Activated naive CD8-positive, alpha-beta T cell treated with anti-CD3 and anti-CD28 coated beads, Interleukin-2, amount 50 U/mL, for 24 hours (primary cell): ENCODE results near the gene PPDPF.

Experiments used
- ATAC-seq: fragments of 150-1000 bp; cut with Tn5 transposase; one replicate; pipeline ENCODE4 v1.10.0; 2021
- DNase-seq: peaks from one replicate; pipeline ENCODE4 v3.0.0; 2021
- H3K27ac Mint-ChIP-seq: one replicate; pipeline ENCODE4 v1.8.0; 2021; ENCODE audit warnings: mild to moderate bottlenecking, mixed read lengths
- H3K27me3 Mint-ChIP-seq: one replicate; pipeline ENCODE4 v1.8.0; 2021; ENCODE audit warnings: mixed read lengths
- H3K36me3 Mint-ChIP-seq: one replicate; pipeline ENCODE4 v1.8.0; 2021; ENCODE audit warnings: low read depth, mixed read lengths
- H3K4me1 Mint-ChIP-seq: one replicate; pipeline ENCODE4 v1.8.0; 2021; ENCODE audit warnings: mixed read lengths
- H3K4me3 Mint-ChIP-seq: one replicate; pipeline ENCODE4 v1.8.0; 2021; ENCODE audit warnings: mild to moderate bottlenecking, moderate library complexity, mixed read lengths
- H3K9me3 Mint-ChIP-seq: one replicate; pipeline ENCODE4 v1.8.0; 2021; ENCODE audit warnings: mixed read lengths

The PPDPF gene

DNA sequence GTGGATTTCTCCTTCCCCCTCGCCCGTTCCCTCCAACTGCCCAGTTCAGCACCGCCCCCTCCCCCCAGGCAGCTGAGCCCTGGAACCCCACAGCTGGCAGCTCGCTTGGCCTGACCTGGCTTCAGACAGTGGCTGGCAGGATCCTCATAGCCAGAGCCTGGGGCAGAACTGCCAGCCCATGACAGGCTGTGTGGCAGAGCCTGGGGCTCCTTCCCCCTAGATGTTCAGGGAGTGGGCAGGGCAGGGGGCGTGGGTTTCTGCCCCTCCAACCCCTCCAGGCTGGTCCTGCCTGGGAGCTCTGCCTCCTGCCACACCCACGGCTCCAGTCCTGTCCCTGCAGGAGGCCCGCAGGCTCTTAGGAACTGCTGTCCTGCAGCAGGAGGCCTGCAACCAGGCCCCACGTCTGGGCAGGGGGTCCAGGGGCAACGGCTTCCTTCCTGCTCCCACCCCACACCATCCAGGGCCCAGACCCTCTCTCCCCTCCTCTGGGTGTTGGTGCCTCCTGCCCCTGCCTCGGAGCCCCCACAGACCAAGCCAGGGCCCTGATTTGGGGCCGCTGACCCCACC lies 38.5 kb upstream of the PPDPF start:
- H3K4me1 Mint-ChIP-seq = peaks cover 3% of the 10 kb centered on the region
- no peaks in the 10 kb centered on the region for H3K36me3 Mint-ChIP-seq
- DNase-seq (no peak), ATAC-seq (no peak)
- H3K4me3 Mint-ChIP-seq = no peak overlapping the region
- no peak overlapping the region for H3K27ac Mint-ChIP-seq
- H3K27me3 Mint-ChIP-seq = peaks cover 34% of the 10 kb centered on the region
- no peaks in the 10 kb centered on the region for H3K9me3 Mint-ChIP-seq

DNA sequence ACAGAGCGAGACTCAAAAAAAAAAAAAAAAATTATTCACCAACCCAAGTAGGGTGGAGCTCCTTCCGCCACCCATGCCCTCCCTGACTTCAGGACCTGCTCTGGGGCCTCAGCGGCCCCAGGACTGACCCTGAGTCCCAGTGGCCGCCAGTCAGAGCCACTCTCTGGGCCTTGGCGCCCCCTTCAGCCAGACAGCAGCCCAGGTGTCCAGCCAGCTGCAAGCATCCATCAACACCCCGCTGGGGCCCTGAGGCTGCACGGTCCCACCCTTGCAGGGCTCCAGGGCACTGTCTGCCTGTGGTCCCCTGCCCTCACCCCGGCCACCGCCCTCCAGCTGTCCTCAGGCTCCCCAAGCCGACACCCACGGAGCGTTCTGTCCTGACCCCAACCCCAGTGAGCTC lies 36.7 kb upstream of the PPDPF start:
- Mint-ChIP-seq H3K27me3 (peaks cover 32% of the 10 kb centered on the region), H3K4me3 (no peak overlapping the region), H3K9me3 (no peaks in the 10 kb centered on the region), H3K27ac (no peak overlapping the region), H3K36me3 (no peaks in the 10 kb centered on the region), H3K4me1 (peaks cover 3% of the 10 kb centered on the region)
- DNase-seq = no peak
- ATAC-seq = no peak

DNA sequence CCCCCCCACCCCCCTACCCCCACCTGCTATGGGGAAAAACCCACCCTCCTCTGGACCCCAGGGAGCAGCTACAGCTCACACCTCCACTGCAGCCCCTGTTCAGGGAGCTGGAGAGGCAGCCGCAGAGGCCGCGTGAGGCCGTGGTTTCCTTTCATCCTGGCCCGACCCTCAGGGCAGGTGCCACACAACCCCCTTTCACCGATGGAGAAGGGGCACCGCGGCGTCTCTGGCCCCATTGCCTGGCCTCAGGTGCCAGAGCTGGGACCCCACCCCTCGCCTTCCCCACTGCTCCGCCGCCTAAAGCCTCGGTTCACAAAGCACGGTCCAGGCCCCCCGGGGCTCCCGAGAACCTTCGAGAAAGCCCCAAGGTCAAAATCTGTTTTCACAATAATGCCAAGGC lies 36.3 kb upstream of the PPDPF start:
- no peak overlapping the region for H3K4me3 Mint-ChIP-seq
- no peak overlapping the region for H3K27ac Mint-ChIP-seq
- ATAC-seq = no peak
- peaks cover 34% of the 10 kb centered on the region for H3K27me3 Mint-ChIP-seq
- no peak for DNase-seq
- H3K9me3 Mint-ChIP-seq = no peaks in the 10 kb centered on the region
- no peaks in the 10 kb centered on the region for H3K36me3 Mint-ChIP-seq
- peaks cover 3% of the 10 kb centered on the region for H3K4me1 Mint-ChIP-seq

DNA sequence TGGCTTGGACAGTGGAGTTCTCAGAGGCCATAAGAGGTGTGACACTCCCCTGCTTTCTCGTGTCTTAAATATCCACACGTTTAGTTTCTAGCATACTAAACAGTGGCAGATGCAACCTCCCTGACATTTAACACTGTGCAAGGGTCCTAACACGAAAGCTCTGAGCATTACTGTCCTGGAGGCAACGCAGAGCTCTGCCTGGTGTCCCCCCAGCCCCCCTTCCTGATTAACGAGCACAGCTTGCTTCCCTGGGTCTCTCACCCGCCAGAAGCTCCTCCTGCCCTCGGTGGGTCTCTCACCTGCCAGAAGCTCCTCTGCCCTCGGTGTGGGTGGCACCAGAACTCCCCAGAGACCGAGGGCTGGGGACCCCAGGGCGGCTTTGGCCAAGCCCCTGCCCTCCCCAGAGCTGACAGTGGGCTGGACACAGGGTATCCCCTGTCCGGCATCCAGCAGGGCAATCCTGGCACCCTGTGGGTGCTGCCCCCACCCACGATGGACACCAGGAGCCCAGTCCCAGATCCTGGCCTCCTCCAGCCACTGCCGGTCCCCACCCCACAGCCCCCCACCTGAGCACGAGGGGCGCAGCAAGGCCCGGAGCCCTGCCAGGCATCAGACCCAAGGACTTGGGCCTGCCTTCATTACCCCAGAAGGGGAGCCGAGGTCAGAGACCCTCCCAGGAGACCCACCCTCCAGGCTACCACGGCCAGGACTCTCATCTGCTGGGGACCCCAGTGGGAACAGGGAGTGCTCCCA lies 35.7 kb upstream of the PPDPF start:
- ATAC-seq (no peak), DNase-seq (no peak)
- H3K4me3 Mint-ChIP-seq = no peak overlapping the region
- peaks cover 3% of the 10 kb centered on the region for H3K4me1 Mint-ChIP-seq
- H3K36me3 Mint-ChIP-seq = no peaks in the 10 kb centered on the region
- H3K27ac Mint-ChIP-seq = no peak overlapping the region
- peaks cover 36% of the 10 kb centered on the region for H3K27me3 Mint-ChIP-seq
- no peaks in the 10 kb centered on the region for H3K9me3 Mint-ChIP-seq

DNA sequence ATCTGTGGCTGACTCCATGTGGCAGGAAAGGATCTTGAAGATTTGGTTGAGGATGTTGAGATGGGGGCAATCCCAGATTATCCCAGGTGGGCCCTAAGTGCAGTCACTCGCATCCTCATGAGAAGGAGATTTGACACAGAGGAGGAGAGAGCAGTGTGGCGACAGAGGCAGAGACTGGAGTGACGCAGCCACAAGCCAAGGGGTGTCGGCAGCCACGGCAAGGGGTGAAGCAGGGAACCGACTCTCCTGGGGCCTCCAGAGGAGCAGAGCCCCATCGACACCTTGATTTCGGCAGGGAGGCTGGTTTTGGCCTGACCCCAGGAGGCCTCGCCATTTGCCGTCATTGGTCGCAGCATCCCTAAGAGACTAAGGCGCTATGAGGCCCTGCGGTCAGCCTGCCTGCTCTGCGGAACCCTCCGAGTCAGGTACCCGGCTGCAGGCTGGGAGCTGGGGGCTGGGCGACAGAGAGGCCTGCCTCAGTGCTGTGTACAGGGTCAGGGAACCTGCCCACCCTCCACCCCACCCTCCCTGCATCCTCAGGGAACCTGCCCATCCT lies 34.2 kb upstream of the PPDPF start:
- Mint-ChIP-seq H3K36me3 (no peaks in the 10 kb centered on the region), H3K4me3 (no peak overlapping the region), H3K9me3 (no peaks in the 10 kb centered on the region), H3K27me3 (peaks cover 36% of the 10 kb centered on the region), H3K27ac (no peak overlapping the region), H3K4me1 (peaks cover 3% of the 10 kb centered on the region)
- ATAC-seq (no peak), DNase-seq (no peak)

DNA sequence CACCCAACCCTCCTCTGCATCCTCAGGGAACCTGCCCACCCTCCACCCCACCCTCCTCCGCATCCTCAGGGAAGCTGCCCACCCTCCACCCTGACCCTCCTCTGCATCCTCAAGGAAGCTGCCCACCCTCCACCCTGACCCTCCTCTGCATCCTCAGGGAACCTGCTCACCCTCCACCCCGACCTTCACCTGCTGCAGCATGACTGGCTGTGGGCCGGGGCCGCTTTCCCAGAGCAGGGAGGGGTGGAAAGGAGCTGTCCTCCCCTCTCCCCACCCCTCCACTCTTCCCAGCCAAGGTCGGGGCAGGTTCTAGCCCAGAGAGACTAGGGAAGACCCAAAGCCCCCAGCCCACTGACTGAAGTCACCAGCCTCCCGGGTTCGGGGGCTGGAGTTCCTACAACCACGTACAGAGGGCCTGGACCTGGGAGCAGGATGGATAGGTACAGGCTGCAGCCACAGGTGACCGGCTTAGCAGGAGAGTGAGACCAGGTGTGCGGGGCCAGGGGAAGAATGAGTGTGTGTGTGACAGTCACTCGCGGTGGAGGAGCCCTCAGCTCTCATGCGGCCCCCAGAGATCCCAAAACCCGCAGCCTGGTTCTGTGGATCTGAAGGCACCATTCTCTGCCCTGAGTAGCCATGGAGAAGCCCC lies 33.3 kb upstream of the PPDPF start:
- Mint-ChIP-seq H3K27ac (no peak overlapping the region), H3K4me1 (peaks cover 3% of the 10 kb centered on the region), H3K4me3 (no peak overlapping the region), H3K27me3 (peaks cover 42% of the 10 kb centered on the region), H3K9me3 (peaks cover 3% of the 10 kb centered on the region), H3K36me3 (no peaks in the 10 kb centered on the region)
- DNase-seq (no peak), ATAC-seq (no peak)

DNA sequence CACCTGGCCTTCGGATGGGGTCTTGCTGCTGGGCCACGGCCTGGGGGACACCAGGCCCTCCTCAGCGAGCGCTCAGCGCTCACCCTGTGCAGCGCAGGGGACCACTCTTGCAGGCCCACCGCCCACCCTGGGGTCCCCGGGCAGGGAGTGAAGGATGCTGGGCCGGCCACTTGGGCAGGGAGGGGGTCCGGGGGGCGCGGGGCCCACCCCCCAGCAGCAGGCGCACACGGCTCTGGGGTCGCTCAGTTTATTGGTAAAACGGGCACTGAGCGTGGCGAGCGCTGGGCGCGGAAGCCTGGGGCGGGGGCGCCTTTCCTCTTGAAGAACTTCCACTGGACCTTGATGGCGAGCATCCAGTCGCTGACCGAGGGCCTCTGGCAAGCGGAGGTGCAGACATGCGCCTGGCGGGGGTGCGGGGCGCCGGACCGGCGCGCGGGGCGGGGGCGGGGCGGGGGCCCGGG lies 32.8 kb upstream of the PPDPF start:
- DNase-seq = no peak
- ATAC-seq = no peak
- peaks cover 38% of the 10 kb centered on the region for H3K27me3 Mint-ChIP-seq

DNA sequence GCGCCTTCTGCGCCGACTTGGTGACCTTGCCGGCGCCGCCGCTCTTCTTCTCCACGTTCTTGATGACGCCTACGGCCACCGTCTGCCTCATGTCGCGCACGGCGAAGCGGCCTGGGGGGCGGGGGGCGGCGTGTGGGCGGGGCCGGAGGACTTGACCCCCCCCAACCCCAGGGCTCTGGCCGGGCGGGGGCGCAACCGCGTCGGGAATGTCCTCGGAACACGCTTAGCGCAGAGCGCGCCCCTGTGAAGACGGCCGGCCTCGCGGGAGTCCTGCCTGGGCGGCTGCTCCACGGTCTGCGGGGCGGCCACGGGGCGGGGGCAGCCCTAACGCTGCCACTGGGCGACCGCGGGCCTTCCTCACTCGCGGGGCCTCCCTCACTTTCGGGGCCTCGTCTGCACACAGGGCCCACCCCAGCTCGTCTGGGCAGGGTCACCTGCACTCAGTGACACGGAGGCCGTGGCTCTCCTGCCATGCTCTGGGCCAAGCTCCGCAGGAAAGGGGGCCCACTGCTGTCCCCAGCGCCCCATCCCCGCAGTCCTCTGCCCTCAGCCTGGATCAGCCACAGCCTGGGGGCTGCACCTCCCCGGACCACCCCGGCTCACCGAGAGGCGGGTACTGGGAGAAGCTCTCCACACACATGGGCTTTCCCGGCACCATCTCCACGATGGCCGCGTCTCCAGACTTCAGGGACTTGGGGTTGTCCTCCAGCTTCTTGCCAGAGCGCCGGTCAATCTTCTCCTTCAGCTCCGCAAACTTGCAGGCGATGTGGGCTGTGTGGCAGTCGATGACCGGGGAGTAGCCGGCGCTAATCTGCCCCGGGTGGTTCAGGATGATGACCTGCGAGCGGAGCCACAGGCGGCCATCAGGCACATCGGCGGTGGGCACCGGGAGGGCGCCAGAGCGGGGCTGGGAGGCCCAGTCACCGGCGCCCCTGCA lies 32.0 kb upstream of the PPDPF start:
- no peak overlapping the region for H3K27ac Mint-ChIP-seq
- DNase-seq (no peak), ATAC-seq (no peak)
- no peaks in the 10 kb centered on the region for H3K4me1 Mint-ChIP-seq
- no peaks in the 10 kb centered on the region for H3K36me3 Mint-ChIP-seq
- peaks cover 36% of the 10 kb centered on the region for H3K27me3 Mint-ChIP-seq
- no peak overlapping the region for H3K4me3 Mint-ChIP-seq
- peaks cover 6% of the 10 kb centered on the region for H3K9me3 Mint-ChIP-seq

More for the DNA sequence above, 32.8 kb upstream of the PPDPF start:
- Mint-ChIP-seq H3K4me3 (no peak overlapping the region), H3K36me3 (no peaks in the 10 kb centered on the region), H3K9me3 (peaks cover 6% of the 10 kb centered on the region), H3K27ac (no peak overlapping the region), H3K4me1 (peaks cover 2% of the 10 kb centered on the region)

DNA sequence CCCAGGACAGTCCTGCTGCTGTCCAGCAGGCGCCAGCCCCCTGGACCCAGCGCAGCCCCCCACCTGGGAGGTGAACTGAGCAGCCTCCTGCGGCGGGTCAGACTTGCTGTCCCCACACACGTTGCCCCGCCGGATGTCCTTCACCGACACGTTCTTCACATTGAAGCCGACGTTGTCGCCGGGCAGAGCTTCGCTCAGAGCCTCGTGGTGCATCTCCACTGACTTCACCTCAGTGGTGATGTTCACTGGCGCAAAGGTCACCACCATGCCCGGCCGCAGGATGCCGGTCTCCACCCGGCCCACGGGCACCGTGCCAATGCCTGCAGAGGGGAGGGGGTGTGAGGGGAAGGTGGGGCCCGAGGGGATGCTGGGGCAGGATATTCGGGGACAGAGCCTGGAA lies 30.1 kb upstream of the PPDPF start:
- ATAC-seq = no peak
- DNase-seq = no peak
- H3K27me3 Mint-ChIP-seq = peaks cover 31% of the 10 kb centered on the region

DNA sequence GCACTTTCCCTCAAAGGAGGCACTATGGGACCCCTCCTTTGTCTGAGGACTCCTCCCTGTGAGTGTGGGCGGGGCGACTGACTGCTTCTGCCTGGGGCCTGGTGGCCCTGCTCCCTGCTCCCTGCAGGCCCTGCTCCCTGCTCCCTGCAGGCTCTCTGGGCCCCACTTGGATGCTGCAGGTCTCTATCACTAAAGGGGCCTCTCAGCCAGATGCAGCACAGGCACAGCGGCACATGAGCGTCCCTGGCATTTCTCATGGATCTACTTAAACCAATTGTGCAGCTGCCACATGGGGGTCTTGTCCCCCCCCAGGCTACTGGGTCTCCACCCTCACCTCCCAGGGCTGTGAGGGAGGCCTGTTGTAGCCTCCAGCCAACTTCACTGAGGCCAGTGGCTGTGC lies 29.5 kb upstream of the PPDPF start:
- peaks cover 6% of the 10 kb centered on the region for H3K9me3 Mint-ChIP-seq
- H3K27ac Mint-ChIP-seq = no peak overlapping the region
- DNase-seq (no peak), ATAC-seq (no peak)
- no peaks in the 10 kb centered on the region for H3K36me3 Mint-ChIP-seq
- H3K4me3 Mint-ChIP-seq = no peak overlapping the region
- H3K4me1 Mint-ChIP-seq = peaks cover under 1% of the 10 kb centered on the region
- peaks cover 26% of the 10 kb centered on the region for H3K27me3 Mint-ChIP-seq

More for the DNA sequence above, 30.1 kb upstream of the PPDPF start:
- Mint-ChIP-seq H3K27ac (no peak overlapping the region), H3K4me1 (no peaks in the 10 kb centered on the region), H3K9me3 (peaks cover 6% of the 10 kb centered on the region), H3K4me3 (no peak overlapping the region), H3K36me3 (no peaks in the 10 kb centered on the region)

DNA sequence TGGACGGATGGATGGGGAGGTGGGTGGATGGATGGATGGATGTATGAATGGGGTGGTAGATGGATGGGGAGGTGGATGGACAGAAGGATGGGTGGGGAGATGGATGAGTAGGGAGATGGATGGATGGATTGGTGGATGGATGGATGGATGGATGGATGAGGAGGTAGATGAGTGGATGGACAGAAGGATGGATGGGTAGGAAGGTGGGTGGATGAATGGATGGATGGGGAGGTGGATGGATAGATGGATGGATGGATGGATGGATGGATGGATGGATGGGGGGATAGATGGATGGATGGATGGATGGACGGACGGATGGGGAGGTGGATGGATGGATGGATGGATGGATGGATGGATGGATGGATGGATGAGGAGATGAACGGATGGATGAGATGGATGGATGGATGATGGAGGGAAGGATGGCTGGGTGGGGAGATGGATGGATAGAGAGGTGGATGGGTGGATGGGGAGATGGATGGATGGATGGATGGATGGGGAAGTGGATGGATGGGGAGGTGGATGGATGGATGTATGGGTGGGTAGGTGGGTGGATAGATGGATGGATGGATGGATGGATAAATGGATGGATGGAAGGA lies 28.8 kb upstream of the PPDPF start:
- Mint-ChIP-seq H3K27me3 (peaks cover 26% of the 10 kb centered on the region), H3K4me3 (no peak overlapping the region), H3K9me3 (peaks cover 6% of the 10 kb centered on the region), H3K36me3 (no peaks in the 10 kb centered on the region), H3K27ac (no peak overlapping the region), H3K4me1 (peaks cover 2% of the 10 kb centered on the region)
- DNase-seq = no peak
- ATAC-seq = no peak

DNA sequence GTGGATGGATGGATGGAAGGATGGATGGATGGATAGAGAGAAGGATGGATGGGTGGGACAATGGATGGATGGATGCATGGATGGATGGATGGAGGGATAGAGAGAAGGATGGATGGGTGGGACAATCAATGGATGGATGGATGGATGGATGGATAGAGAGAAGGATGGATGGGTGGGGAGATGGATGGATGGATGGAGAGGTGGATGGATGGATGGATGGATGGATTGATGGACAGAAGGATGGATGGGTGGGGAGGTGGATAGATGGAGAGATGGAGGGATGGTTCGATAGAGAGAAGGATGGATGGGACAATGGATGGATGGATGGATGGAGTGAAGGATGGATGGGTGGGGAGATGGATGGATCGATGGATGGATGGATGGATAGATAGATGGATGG lies 28.0 kb upstream of the PPDPF start:
- peaks cover 29% of the 10 kb centered on the region for H3K27me3 Mint-ChIP-seq
- peaks cover 2% of the 10 kb centered on the region for H3K4me1 Mint-ChIP-seq
- no peak overlapping the region for H3K27ac Mint-ChIP-seq
- H3K4me3 Mint-ChIP-seq = no peak overlapping the region
- ATAC-seq (no peak), DNase-seq (no peak)
- H3K9me3 Mint-ChIP-seq = peaks cover 6% of the 10 kb centered on the region
- no peaks in the 10 kb centered on the region for H3K36me3 Mint-ChIP-seq

DNA sequence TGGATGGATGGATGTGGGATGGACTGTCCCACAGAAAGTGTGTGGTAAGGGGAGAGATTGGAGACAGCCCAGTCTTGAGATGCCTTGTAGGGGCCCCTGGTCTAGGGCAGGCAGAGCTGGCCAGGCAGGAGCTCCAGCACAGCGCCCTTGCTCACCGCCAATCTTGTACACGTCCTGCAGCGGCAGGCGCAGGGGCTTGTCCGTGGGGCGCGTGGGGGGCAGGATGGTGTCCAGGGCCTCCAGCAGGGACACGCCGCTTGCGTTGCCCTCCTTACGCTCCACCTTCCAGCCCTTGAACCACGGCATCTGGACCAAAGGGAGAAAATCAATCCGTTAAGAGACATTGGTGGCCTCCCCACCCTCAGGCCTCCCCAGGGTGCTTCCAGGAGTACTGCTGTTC lies 27.6 kb upstream of the PPDPF start:
- peaks cover 32% of the 10 kb centered on the region for H3K27me3 Mint-ChIP-seq
- ATAC-seq = no peak
- H3K4me3 Mint-ChIP-seq = no peak overlapping the region
- H3K9me3 Mint-ChIP-seq = peaks cover 6% of the 10 kb centered on the region
- no peaks in the 10 kb centered on the region for H3K36me3 Mint-ChIP-seq
- peaks cover 2% of the 10 kb centered on the region for H3K4me1 Mint-ChIP-seq
- H3K27ac Mint-ChIP-seq = no peak overlapping the region
- no peak for DNase-seq

DNA sequence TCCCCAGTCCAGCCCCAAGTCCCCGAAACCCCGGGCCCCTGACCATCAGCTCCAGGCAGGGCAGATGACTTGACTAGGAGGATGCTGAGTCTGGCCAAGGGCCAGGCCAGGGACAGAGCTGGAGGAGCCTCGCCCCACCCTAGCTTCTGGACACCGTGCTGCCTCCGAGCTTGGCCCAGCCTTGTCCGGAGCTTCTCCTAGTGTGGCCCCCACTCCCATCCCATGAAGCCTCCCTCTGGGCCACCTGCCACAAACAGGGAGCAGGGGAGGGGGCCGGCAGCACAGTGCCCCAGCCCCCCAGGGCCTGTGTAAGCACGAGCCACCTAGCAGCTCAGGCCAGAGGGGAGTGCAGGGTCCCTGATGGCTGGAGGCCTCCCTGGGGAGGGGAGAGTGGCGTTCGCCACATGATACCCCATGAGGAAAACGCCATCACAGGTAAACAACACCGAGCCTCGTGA lies 27.0 kb upstream of the PPDPF start:
- no peak for DNase-seq
- ATAC-seq = no peak
- Mint-ChIP-seq H3K27me3 (peaks cover 34% of the 10 kb centered on the region), H3K27ac (no peak overlapping the region), H3K36me3 (no peaks in the 10 kb centered on the region), H3K4me1 (peaks cover 2% of the 10 kb centered on the region), H3K4me3 (no peak overlapping the region), H3K9me3 (peaks cover 6% of the 10 kb centered on the region)
